ENCODE measurements around the gene SLC35B2.
A peak's percentile ranks its signal among the peaks of the same experiment; 100 is the strongest.

The SLC35B2 gene

GRCh38 chr6:44257025-44257752 is at the start of gene SLC35B2:
SLC35B2 (minus strand) TSS chr6:44257528; CDS start chr6:44257410, 118 bp downstream.
- DNase-seq (ENCODE audit: low spot score in 2 of 2): peak; percentile 77 to 86
- no peaks in the 10 kb centered on the region for H3K9me3 ChIP-seq
- peaks cover 9% of the 10 kb centered on the region for H3K4me1 ChIP-seq
- in situ Hi-C loops (cut with MboI; ENCODE audit: low sequenced_read_pairs): no loop called here
- H3K36me3 ChIP-seq (replicated peaks): peaks cover 37% of the 10 kb centered on the region
- H3K27me3 ChIP-seq (ENCODE audit: low read depth): no peaks in the 10 kb centered on the region
- peak within 1 kb of the TSS; percentile 59 for H3K4me3 ChIP-seq

DNA sequence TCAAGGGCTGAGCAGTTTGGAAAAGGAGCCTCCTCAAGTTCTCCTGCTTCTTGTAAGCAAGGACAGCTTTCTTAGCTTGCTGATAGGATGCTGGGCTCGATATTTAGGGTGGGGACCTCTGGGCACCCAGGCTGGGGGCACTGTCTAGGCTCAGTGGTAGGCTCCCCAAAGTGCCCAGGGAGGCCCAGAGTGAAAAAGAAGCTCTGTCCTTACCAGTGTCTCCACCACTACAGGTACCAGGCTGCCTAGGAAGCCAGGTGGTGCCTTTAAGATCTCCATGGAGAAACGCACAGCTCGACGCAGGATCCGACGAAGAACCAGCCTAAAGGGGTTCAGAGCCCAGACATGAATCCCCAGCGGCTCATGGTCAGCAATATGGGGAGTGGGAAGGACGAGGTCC is 49.4 kb upstream of the SLC35B2 start:
- no peak for DNase-seq (ENCODE audit: low spot score in 2 of 2)
- no peak overlapping the region for H3K4me3 ChIP-seq
- in situ Hi-C loops (cut with MboI; ENCODE audit: low sequenced_read_pairs): no loop called here
- peaks cover under 1% of the 10 kb centered on the region; the same call in 1 of the 2 replicates for H3K4me1 ChIP-seq
- H3K27me3 ChIP-seq (ENCODE audit: low read depth): no peaks in the 10 kb centered on the region
- no peaks in the 10 kb centered on the region for H3K9me3 ChIP-seq
- peaks cover 92% of the 10 kb centered on the region for H3K36me3 ChIP-seq (replicated peaks)

GRCh38 chr6:44305200-44305725 is 47.9 kb upstream of the SLC35B2 start:
- Histone ChIP-seq H3K36me3 (replicated peaks) (peaks cover 86% of the 10 kb centered on the region), H3K27me3 (ENCODE audit: low read depth) (no peaks in the 10 kb centered on the region), H3K9me3 (no peaks in the 10 kb centered on the region), H3K4me3 (no peak overlapping the region), H3K4me1 (no peaks in the 10 kb centered on the region)
- in situ Hi-C loops (cut with MboI; ENCODE audit: low sequenced_read_pairs): no loop called here
- DNase-seq (ENCODE audit: low spot score in 2 of 2): no peak

DNA sequence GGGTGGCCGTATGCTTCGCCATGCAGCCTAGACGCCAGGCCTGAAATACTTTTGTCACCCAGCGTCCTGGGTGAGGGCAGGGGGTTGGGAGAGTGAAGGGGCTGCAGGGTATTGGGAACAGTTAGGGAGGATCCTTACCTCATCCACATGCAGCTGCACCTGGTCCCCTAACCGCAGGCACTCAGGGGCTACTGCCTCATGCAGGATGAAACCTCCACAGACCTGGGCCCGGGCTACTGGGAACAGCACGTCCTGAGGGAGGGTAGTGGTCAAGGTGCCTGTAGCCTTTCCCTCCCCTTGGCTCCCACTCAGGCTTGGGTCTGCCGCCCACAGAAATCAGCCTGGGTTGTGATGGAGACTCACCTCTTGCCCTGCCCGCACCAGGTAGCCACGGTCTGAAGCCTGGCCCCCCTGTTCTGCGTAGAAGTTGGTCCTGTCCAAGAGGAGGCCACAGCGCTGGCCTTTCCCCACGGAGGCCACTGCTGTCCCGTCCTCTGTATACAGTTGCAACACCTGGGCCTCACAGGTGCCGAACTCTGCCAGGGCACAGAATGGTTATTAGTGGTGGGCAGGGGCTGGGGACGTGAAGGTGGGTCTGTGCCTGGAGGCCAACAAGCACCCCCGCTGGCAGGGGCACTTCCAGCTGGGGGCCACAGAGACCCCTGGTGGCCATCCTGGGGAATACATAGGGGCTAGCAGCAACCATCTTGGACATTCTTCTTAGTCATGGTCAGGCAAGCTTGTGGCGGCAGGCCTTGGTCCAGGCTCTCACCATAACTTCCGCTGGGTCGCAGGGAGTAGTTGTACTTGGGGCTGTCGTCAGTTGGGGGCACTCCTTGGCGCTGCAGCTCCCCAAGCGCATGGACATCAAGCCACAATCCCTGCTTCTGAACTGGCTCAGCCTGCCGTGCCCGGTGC is 47.2 kb upstream of the SLC35B2 start:
- peak in 1 of 2 experiments; percentile 59 for DNase-seq (ENCODE audit: low spot score in 2 of 2)
- in situ Hi-C loops (cut with MboI; ENCODE audit: low sequenced_read_pairs): no loop called here
- no peak overlapping the region for H3K4me3 ChIP-seq
- H3K27me3 ChIP-seq (ENCODE audit: low read depth): no peaks in the 10 kb centered on the region
- no peaks in the 10 kb centered on the region for H3K4me1 ChIP-seq
- H3K9me3 ChIP-seq: no peaks in the 10 kb centered on the region
- H3K36me3 ChIP-seq (replicated peaks): peaks cover 82% of the 10 kb centered on the region

DNA sequence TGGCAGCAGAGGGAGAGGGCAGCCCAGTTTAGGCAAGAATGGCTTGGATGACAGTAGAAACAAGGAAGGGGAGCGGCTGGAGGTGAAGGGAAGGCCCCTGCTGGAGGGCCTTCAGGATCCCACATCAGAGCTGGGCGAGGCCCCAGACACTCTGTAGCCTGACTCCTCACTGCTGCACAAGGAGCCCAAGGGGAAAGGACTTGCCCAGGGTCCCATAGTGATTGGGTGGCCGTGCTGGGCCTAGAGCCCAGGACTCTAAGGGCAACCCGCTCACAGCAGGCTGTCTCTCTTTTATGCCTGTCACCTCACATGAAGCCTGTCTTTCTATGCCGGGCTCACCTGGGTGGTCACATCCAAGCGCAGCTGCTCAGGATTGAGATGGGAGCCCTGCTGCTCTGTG is 46.5 kb upstream of the SLC35B2 start:
- Histone ChIP-seq H3K9me3 (no peaks in the 10 kb centered on the region), H3K4me1 (no peaks in the 10 kb centered on the region), H3K36me3 (replicated peaks) (peaks cover 75% of the 10 kb centered on the region), H3K27me3 (ENCODE audit: low read depth) (no peaks in the 10 kb centered on the region), H3K4me3 (no peak overlapping the region)
- no peak for DNase-seq (ENCODE audit: low spot score in 2 of 2)
- in situ Hi-C loops (cut with MboI; ENCODE audit: low sequenced_read_pairs): no loop called here

DNA sequence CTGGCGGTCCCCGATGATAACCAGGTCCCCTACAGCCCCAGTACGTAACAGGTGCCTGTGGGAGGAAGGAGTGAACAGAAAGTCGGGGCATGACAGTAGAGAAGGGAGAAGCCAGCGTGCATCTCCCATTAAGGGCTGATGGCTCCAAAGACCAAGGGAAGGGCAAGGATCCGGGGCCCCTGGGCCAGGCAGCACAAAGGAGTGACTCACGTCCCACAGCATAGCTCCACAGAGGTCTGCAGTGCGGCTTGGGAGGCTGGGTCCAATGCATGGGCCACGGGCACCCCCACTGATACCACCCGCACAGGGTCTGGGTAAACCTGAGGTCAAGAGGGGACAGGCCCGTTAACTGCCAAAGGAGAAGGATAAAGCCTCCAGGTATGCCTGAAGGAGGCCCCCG is 45.5 kb upstream of the SLC35B2 start:
- in situ Hi-C loops (cut with MboI; ENCODE audit: low sequenced_read_pairs): no loop called here
- no peaks in the 10 kb centered on the region for H3K9me3 ChIP-seq
- H3K4me3 ChIP-seq: no peak overlapping the region
- no peak for DNase-seq (ENCODE audit: low spot score in 2 of 2)
- peaks cover 5% of the 10 kb centered on the region; the same call in 1 of the 2 replicates for H3K27me3 ChIP-seq (ENCODE audit: low read depth)
- H3K36me3 ChIP-seq (replicated peaks): peaks cover 67% of the 10 kb centered on the region
- H3K4me1 ChIP-seq: no peaks in the 10 kb centered on the region

- no peaks in the 10 kb centered on the region for H3K9me3 ChIP-seq
- in situ Hi-C loops (cut with MboI; ENCODE audit: low sequenced_read_pairs): no loop called here
- no peak for DNase-seq (ENCODE audit: low spot score in 2 of 2)
- peaks cover 58% of the 10 kb centered on the region for H3K36me3 ChIP-seq (replicated peaks)
- no peaks in the 10 kb centered on the region for H3K4me1 ChIP-seq
- H3K27me3 ChIP-seq (ENCODE audit: low read depth): peaks cover 13% of the 10 kb centered on the region
- no peak overlapping the region for H3K4me3 ChIP-seq
Observed at GRCh38 chr6:44301782-44302564, 44.6 kb upstream of the SLC35B2 start.

- in situ Hi-C loops (cut with MboI; ENCODE audit: low sequenced_read_pairs): no loop called here
- H3K4me3 ChIP-seq: no peak overlapping the region
- no peaks in the 10 kb centered on the region for H3K4me1 ChIP-seq
- DNase-seq (ENCODE audit: low spot score in 2 of 2): no peak
- no peaks in the 10 kb centered on the region for H3K9me3 ChIP-seq
- H3K27me3 ChIP-seq (ENCODE audit: low read depth): peaks cover 22% of the 10 kb centered on the region
- H3K36me3 ChIP-seq (replicated peaks): peaks cover 53% of the 10 kb centered on the region
Observed at GRCh38 chr6:44301106-44301505, 43.8 kb upstream of the SLC35B2 start.

DNA sequence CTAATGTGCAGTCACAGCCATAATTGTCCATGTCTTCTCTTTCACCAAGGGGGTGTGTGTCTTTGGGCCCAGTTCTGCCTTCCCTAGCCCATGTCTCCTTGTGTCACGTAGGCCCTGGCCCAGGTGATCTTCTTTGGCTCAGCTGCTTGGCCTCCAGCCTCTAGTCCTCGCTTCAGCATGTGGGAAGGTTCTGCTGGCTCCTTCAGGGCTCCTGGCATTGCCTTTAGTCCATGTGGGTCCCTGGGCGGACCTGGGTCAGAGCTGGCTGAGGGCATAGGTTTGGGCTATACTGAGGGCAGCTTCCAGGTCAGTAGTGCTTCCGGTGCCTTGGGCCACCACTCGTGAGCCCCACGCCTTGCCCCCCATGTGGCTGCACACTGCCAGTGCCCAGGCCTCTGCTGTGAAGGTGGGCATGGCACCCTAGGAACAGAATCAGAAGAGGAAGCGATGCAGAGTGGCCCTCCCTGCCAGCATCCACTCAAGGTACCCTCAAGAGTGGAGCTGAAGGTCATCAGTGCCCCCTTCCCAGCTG is 43.0 kb upstream of the SLC35B2 start:
- Histone ChIP-seq H3K27me3 (ENCODE audit: low read depth) (peaks cover 27% of the 10 kb centered on the region), H3K9me3 (no peaks in the 10 kb centered on the region), H3K36me3 (replicated peaks) (peaks cover 48% of the 10 kb centered on the region), H3K4me3 (no peak overlapping the region), H3K4me1 (no peaks in the 10 kb centered on the region)
- no peak for DNase-seq (ENCODE audit: low spot score in 2 of 2)
- in situ Hi-C loops (cut with MboI; ENCODE audit: low sequenced_read_pairs): no loop called here

DNA sequence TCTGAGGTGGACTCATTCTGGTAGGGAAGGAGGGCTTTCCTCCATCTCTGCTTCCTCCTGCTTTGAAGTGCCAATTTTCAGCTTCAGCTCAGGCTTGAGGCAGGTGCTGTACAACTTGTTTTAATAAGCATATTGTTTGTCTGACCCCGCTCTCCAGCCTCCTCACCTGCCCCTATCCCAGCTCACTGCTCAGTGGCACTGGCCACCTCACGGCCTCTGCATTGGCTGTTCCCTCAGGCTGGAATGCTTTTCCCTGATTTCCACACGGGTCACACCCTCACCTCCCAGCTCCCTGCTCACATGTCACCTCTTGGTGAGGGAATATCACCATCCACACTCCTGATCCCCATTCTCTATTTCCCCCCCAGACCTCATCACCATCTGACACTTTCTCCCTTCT is 41.5 kb upstream of the SLC35B2 start:
- Histone ChIP-seq H3K9me3 (no peaks in the 10 kb centered on the region), H3K36me3 (replicated peaks) (peaks cover 33% of the 10 kb centered on the region), H3K4me3 (no peak overlapping the region), H3K27me3 (ENCODE audit: low read depth) (peaks cover 32% of the 10 kb centered on the region), H3K4me1 (no peaks in the 10 kb centered on the region)
- DNase-seq (ENCODE audit: low spot score in 2 of 2): no peak
- in situ Hi-C loops (cut with MboI; ENCODE audit: low sequenced_read_pairs): no loop called here

- DNase-seq (ENCODE audit: low spot score in 2 of 2): no peak
- Histone ChIP-seq H3K4me3 (no peak overlapping the region), H3K4me1 (no peaks in the 10 kb centered on the region), H3K27me3 (ENCODE audit: low read depth) (peaks cover 37% of the 10 kb centered on the region), H3K9me3 (no peaks in the 10 kb centered on the region), H3K36me3 (replicated peaks) (peaks cover 26% of the 10 kb centered on the region)
- in situ Hi-C loops (cut with MboI; ENCODE audit: low sequenced_read_pairs): no loop called here
Observed at GRCh38 chr6:44298055-44298803, 40.9 kb upstream of the SLC35B2 start.

DNA sequence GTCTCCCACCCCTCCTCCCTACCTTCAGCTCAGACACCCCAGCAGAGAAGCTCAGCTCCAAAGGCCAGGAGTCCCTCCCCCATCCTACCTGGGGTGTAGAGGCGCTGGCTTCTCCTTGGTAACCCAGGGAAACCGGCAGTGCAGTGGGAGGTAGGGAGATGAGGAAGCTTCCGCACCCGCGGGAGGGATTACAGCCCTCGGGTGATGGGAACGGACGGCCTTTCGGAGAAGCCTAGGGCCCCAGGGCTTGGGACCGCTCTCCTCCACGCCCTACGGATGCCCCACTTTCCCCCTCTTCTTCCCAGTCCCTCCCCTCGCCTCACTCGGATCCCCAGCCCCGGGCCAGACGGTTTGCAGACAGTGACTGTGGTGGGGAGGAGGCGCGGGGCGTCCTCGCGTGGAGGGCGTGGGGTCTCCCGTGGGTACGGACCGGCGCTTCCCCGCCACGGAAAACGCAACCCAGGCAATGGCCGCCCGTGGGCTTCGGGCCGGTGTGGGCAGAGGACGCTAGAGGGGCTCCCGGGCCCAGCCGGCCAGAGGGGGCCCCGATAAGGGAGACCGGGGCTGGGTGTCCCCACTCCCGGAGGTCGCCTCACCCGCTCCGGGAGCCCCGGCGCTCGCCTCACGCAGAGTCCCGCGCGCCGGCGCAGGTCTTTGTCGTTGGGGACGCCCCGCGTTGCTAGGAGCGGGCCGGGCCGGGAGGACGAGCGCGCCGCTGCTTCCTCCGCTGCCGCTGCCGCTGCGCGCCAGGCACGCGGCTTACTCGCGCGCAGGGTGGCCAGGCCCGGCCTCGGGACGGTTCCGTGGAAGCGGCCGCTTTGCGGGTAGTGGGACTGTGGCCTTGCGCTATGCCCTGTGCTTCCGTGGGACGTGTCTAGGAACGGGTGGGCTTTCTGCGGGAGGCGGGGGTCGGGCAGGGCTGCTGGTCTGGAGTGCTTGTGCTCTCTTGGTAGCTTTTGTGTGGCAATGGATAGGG is 40.0 kb upstream of the SLC35B2 start:
- in situ Hi-C loops (cut with MboI; ENCODE audit: low sequenced_read_pairs): no loop called here
- no peaks in the 10 kb centered on the region for H3K4me1 ChIP-seq
- peaks cover 17% of the 10 kb centered on the region for H3K36me3 ChIP-seq (replicated peaks)
- DNase-seq (ENCODE audit: low spot score in 2 of 2): peak in 1 of 2 experiments; percentile 54
- peaks cover 42% of the 10 kb centered on the region for H3K27me3 ChIP-seq (ENCODE audit: low read depth)
- no peaks in the 10 kb centered on the region for H3K9me3 ChIP-seq
- peak overlapping the region; percentile 11; the same call in 1 of the 2 replicates for H3K4me3 ChIP-seq

All from HAP-1 (cell line).